ENCODE measurements around the gene FBXL13.
"Not testable (repeated sequence)": the region's sequence is repeated elsewhere in the genome, so short reads cannot be mapped to it uniquely, and the experiment has no call there.

GRCh38 chr7:102788770-102789169 is 285.8 kb downstream of the FBXL13 start:
- TF ChIP-seq CTCF (conservative IDR thresholded peaks at IDR 0.05; ENCODE audit: low read length); EZH2phosphoT487 (IDR thresholded peaks at IDR 0.05; ENCODE audit: borderline replicate concordance, low read depth, low read length): not testable (repeated sequence)

Measured in OCI-LY7 (cell line).